Hindlimb muscle (tissue), 1 donor: ENCODE data around the gene OR52I2. TPM values are rescaled to one million over a fixed set of nuclear protein-coding genes. Genes with fewer than 3 reads are reported as not detected.

ENCODE experiments used
- DNase-seq: peaks from one replicate; pipeline ENCODE4 v3.0.0-alpha.2; 2013
- polyA plus RNA-seq: library from polyadenylated mRNA; unstranded; fragments of 120-200 nt; gene quantifications from one replicate; pipeline ENCODE4 v1.2.1, GENCODE V29; 2013; ENCODE audit not compliant: insufficient read length

Gene OR52I2
- not detected for polyA plus RNA-seq

DNA sequence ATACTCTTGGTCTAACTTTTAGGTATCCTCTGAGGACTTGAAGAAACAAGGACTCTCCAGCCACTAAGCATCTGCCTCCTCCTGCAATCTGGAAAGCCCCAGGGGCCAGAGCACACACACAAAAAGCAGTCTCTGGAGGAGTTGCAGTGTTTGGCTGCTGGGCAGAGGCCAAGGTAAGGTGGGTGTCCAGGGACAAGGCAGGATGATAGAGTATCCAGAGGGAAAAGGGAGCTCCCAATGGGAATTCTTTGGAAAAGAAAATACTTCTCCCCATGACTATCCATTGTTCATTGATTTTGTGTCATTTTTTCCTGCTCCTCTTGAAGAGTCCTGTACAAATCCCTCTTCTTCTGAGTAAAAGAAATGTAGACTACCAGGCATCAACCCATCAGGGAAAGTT, at the start of gene OR52I2:
Gene OR52I2 (plus strand): TSS at position 301 of the 400 bp plus-strand sequence.
- no peak for DNase-seq

DNA sequence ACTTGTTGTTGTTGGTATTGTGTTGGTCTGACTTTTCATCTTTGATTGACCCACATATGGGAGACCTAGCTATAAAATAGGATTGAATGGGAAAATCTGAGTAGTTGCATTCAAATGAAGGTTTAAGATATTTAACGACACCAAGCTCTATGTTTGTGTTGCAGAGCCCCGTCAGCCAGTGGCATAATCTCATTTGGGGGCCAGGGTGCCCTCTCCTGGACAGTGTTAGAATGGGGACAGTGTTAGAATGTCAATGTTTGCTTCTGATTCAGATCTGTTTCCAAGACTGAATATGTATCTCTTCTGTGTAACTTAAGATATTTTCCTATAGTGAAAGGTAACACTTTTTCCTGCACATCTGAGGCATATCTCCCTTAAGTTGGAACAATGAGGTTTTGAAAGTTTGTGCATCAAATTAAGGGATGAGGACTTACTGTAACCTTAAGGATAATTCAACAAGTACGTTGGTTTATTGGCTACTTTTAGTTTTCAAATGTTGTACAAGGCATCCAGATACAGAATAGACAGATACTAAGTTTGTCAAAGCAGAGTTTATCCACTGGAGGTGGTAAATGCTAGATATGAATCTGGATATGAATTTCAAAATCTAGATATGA, 41.8 kb upstream of the OR52I2 start:
- DNase-seq: no peak

DNA sequence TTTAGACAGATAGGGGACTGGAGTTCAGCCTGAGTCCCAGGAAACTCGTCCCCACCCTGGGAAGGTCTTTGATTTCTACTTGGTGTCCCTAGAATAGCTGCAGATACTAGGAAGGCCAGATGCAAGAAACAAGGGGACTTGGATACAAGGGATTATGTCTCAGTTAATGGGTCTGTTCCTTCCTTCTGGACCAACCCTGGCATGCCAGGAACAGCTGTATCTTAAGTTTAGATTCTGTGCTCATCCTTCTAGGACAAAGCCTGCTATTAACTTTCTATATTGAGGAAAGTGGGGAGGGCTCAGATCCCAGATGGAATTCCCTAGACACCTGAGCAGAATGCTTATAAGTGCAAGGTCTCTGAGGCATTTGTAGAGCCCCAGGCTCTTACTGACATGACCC, 40.5 kb upstream of the OR52I2 start:
- peak; percentile 7 for DNase-seq

DNA sequence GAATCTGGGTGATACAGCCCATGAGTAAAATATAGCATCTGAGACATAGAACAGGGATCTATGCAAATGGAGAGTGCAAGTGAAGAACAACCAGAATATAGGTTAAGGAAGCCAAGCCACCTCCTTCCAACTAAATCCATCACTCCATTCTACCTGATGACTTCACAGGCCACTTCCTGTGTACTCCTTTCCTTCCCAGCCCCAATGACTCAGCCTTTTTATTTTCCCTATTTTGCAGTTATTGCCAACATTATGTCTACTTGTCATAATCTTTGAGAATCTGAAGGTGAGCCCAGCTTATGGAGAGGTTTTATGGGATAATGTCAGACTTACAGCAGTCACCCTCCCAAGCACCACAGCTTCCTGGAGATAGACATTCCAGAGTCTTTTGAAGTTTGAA, 38.0 kb upstream of the OR52I2 start:
- DNase-seq: no peak

DNA sequence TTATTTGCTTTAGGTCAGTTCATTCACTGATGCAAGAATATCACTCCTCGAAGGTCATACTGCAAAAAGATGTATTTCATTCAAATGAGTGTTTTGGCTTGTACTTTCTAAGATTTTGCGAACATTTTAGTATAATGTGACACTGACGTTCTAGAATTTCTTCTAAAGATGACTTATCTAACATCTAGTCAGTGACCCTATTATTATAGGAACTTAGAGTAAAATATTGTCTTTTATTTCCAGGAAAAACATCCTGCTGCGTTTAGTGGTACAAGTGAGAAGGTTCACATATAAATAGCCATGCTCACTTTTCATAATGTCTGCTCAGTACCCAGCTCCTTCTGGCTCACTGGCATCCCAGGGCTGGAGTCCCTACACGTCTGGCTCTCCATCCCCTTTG, 36.7 kb upstream of the OR52I2 start, which contains the start of gene OR52M1:
Gene OR52M1 (plus strand): TSS at position 301 of the 400 bp plus-strand sequence. CDS start 0 bp downstream, at position 301.
- DNase-seq: no peak

DNA sequence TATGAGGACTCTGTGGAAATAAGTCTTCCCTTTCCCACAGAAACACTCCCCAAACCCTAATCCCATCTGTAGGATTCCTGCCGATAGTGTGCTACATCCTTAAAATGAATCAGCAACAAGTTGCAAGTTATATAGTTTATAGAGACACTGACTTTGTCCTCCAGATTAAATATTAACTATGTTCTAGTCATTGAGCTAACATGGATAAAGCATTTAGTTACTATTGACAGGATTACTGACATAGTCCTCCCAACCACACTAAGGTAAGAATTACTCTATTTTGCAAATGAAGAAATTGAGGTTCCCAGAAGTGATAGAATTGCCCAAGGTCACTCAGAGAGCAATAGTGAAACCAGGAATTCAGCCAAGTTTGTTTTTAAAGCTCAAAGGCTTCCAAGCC, 34.7 kb upstream of the OR52I2 start:
- no peak for DNase-seq

DNA sequence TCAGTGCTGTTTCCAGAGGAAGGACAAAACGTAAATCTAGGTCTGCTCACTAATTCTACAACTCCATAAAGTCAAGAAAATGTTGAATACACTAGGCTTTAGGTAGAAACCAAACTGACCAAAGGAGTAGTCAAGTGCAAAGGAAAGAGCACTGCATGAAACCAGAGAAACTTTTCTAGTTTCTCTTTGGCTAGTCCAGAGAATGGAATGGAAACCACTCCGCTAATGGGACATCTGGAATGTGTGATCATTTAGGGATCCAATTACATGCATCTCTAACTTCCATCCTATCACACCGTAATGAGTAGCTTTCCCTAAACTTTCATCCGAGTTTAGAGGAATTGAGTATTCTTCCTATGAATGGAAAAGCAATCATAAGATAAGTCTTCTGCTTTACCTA, 34.1 kb upstream of the OR52I2 start:
- no peak for DNase-seq

DNA sequence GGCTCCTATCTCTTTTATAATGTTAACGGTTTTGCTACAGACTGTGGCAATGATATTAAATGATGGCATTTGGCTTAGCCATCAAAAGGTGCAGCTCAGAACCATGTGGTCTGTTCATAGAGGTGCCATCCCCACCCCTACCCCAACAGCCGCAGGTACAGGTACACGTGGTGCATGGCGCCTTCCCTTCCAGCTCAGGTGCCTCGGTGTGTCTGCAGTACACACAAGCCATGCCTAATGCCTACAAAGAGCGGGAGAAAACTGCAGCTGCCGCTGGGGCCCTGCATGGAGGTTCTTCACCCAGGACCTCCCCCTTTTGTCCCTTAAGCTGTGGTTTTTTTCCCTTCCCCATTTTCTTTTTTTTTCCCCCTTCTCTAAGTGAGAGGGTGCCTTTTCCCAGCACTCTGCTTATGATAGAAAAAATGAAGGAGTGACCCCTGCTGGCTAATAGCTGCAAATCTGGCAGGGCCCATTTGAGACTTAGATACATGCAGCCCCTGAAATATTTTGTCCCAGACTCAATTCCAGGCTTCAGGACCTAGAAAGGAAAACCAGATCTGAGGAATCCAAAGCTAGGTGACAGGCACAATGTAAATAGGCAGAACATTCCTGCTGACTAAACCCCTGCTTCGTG, 30.1 kb upstream of the OR52I2 start:
- no peak for DNase-seq

DNA sequence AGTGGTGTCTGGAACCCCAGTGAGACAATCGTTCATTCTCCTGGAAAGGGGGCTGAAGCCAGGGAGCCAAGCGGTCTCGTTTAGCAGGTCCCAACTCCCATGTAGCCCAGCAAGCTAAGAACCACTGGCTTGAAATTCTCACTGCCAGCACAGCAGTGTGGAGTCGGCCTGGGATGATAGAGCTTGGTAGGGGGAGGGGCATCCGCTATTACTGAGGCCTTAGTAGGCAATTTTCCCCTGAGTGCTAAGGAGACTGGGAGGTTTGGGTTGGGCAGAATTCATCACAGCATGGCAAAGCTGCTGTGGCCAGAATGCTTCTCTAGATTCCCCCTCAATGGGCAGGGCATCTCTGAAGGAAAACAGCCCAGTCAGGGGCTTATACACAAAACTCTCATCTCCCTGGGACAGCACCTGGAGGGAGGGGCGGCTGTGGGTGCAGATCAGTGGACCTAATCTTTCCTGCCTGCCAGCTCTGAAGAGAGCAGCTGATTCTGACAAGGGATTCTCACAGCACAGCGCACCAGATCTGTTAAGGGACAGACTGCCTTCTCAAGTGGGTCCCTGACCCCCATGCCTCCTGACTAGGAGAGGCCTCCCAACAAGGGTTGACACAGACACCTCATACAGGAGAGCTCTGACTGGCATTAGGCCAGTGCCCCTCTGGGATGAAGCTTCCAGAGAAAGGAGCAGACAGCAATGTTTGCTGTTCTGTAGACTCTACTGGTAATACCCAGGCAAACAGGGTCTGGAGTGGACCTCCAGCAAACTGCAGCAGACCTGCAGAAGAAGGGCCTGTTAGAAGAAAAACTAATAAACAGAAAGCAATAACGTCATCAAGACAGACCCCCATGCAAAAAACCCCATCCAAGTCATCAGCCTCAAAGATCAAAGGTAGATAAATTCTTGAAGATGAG, 21.8 kb upstream of the OR52I2 start:
- DNase-seq: no peak

DNA sequence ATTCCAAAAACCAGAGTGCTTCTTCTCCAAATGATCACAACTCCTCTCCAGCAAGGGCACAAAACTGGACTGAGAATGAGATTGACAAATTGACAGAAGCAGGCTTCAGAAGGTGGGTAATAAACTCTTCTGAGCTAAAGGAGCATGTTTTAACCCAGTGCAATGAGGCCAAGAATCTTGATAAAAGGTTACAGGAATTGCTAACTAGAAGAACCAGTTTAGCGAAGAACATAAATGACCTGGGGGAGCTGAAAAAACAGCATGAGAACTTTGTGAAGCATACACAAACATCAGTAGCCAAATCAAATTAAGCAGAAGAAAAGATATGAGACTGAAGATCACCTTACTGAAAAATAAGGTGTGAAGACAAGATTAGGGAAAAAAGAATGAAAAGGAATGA, 21.1 kb upstream of the OR52I2 start:
- no peak for DNase-seq

DNA sequence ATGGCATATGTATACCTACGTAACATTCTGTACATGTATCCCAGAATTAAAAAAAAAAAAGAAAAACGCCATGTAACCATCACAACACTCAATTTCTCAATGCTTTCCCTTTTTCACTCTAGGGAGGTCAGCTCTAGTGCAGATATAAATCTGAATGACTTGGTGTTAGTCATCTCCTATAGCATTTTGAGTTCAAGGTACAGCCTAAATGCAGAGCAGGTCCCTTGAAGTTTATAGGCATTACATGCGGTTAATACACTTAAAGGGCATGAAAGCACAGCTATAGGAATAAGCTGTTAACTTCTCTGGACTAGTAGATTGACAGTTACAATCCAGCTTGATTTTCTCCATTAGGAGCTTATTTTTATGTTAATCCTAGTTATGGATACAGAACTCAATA, 16.2 kb upstream of the OR52I2 start:
- DNase-seq: no peak

DNA sequence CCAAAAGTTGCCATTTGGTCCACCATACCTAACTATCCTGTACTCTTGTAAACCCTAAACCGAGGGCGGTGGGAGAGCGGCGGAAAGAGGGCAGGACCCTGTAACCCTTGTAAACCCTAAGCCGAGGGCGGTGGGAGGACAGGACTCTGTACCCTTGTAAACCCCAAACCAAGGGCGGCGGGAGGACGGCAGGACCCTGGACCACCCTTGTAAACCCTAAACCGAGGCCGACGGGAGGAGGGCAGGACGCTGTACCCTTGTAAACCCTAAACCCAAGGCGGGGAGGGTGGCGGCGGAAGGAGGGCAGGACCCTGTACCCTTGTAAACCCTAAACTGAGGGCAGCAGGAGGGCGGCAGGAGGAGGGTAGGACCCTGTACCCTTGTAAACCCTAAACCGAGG, 12.5 kb upstream of the OR52I2 start:
- DNase-seq: no peak

DNA sequence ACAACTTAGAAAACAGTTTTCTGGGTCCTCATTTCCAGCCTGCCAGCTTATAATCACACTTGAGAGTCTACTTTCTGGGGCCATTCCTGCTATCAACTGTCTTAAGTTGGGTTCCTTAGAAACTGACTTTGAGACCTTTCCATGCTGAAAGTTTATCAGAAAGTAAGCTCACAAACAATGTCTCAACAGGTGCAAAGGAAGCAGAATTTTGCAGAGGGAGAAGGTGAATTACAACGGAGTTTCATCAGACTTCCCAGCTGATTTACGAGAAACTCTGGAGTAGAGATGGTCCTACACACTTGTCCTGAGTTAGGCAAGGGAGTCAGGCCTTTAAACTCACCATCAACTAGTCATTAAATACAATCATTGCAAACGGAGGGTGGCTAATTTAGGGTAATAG, 4.7 kb upstream of the OR52I2 start:
- no peak for DNase-seq

DNA sequence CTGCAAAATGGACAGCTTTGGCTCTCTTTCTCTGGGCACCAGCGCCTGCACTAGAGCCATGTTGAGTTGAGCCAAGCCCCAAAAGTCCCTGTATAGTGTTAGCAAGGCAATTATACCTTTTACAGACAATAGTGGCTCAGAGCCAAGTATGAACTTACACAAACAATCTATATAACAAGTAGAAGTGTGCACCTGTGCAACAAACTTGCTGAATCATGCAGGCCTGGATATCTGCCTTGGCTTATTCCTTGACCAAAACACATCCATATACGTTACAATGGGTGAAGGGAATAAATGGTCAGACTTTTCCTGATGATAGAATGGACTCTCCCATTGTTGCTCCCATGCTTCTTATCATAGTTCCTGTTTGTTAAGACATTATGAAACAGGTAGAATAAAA, 3.8 kb upstream of the OR52I2 start:
- DNase-seq: no peak

DNA sequence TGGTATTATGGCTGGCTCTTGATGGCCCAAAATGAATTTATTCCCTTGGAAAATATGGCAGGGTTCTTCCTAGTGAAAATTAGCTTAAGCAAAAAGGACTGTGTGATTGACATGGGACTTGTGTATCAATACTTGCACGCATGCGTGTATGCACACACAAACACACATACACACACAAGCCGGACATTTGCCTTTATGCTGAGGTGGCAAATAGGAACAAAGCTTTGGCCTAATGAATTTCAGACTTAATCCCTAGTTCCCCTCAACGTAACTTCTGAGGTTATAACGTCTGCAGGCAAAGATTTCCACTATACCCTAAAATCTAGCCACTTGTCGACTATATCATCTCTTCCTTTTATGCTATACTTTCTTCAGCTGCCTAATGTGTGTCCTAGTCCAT, 2.9 kb upstream of the OR52I2 start:
- no peak for DNase-seq

DNA sequence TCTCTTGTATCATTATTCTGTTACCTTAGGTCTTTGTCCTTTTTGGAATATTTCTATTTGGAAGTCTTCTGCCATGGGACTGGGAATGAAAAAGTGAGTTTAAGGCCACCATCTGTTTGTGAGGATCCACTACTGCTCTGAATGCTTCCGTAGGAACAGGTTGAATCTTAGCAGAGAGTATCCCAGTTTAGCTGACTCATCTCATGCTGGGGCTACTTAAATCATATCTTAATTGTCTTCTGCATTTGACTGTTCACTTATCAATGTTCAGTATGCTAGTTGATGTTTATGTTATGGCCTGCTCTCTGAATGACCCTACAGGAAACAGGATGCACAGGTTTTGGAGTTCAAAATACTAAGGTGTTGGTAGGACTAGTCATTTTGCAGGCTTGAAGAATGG, 1.4 kb upstream of the OR52I2 start:
- DNase-seq: no peak

DNA sequence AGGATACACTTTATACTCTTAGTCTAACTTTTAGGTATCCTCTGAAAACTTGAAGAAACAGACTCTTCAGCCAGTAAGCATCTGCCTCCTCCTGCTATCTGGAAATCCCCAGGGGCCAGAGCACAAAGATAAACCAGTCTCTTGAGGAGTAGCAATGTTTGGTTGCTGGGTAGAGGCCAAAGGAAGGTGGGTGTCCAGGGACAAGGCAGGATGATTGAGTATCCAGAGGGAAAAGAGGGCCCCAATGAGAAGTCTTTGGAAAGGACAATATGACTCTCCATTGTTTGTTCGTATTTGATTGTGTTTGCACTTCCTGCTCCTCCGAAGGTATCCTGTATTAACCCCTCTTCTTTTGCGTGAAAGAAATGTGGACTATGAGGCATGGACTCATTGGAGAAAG, 7.5 kb downstream of the OR52I2 start:
- DNase-seq: no peak

DNA sequence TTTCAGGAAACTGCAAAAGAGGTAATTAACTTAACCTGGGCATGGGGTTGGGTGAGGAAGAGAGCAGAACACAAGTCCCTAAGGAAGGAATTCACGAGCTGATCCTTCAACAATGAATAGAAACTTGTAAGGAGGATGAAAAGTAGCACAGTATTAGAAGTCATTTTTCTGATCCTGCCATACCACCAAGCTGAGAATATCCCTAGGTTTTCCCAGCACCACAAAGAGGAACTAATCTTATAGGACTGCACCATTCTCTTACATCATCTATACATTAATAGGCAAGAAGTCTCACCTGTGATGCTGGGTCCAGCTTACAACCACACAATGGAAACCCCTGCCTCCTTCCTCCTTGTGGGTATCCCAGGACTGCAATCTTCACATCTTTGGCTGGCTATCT, 12.2 kb downstream of the OR52I2 start, which contains the start of gene OR52I1:
Gene OR52I1 (plus strand): TSS at position 301 of the 400 bp plus-strand sequence. CDS start 0 bp downstream, at position 301.
- no peak for DNase-seq

DNA sequence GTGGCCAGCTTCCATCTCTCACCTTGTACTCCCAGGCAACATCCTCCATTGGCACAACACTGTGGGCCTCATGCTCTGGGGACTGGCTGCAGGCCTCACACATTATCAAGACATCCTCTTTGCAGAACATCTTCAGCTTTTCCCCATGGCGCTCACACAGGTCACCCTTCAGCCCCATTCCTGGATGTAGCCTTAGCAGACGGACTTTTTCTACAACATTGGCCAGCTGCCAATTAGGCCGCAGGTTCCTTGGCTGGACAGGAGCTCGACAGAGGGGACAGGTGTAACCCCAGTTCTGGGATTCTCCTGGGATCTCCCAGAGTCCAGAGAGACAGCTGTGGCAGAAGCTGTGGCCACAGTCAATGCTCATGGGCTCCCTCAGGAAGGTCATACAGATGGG, 23.5 kb downstream of the OR52I2 start:
- no peak for DNase-seq

DNA sequence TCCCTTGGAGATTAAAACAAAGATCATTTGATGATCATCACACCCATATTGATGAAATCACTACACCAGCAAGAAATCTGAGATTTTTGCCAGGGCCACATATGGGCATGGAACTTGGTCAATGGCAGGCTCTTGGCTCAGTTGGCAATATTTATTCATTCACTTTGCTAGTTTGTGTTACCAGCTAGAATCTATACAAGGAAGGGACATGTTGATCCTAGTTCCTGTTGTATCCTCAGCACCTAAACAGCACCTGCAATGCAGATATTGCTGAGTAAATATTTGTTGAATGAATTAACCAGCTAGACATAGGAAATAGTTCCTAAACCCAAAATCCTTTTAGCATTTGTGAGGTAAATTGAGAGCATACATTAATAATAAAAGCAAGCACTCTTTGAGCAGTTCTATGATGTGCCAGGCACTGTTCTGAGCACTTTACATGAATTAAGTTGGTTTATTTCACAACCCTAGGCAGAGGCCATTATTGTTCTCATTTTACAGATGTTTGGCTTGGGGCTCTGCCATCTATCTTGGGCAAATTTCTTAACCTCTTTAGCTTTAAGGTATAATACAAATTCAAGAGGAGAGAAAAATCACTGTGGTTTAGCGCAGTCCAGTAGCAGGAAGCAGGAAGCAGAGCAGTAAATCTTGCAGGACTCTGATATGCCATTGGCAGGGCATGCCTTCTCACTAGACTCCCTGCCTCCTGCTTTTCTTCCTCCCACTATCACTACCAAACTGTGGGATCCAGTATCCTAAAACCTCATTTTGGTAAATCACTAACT, 24.9 kb downstream of the OR52I2 start:
- no peak for DNase-seq

DNA sequence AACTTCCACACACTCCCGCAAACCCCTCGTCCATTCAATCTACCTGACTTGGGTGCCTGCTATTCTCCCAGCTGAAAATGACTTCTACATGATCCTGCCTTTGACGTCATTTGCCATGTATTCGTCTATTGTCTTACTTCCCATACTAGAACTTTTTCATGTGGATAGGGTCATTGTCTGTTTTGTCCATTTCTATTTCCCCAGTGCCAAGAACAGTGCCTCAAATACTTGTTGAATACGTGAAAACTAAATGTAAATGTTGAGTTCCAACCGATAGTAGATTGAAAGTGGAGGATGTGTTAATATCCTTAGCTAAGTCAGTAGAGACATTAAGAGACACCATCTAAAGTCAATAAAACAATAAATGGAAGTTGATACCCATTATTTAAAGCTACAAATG, 25.6 kb downstream of the OR52I2 start:
- DNase-seq: no peak
